Suprapubic skin (tissue), 3 donors: ENCODE measurements around the gene AGPAT2.

ENCODE experiments used
- CTCF ChIP-seq, 2 donors: fragments of 200-600 bp in 1 of 2; fragments of 450-650 bp in 1 of 2; sonication (generic) in 1 of 2; IDR thresholded peaks; one replicate each; pipeline ENCODE4 v1.5.1; 2016 to 2019; ENCODE audit warnings: antibody characterized with exemption in 2 of 2, mild to moderate bottlenecking in 1 of 2, moderate library complexity in 1 of 2
- EP300 ChIP-seq: sonication (generic); formaldehyde crosslinking; IDR thresholded peaks from one replicate; pipeline ENCODE4 v1.6.1; 2017; ENCODE audit warnings: antibody characterized with exemption
- POLR2A ChIP-seq, 2 donors: fragments of 450-650 bp; IDR thresholded peaks; one replicate each; pipeline ENCODE4 v1.6.1; 2017; ENCODE audit warnings: antibody characterized with exemption in 2 of 2, mild to moderate bottlenecking in 2 of 2, moderate library complexity in 2 of 2

- TF ChIP-seq CTCF (IDR thresholded peaks at IDR 0.05) (no peak), EP300 (no peak), POLR2A (IDR thresholded peaks at IDR 0.05) (no peak)
These were observed 47.7 kb upstream of the AGPAT2 start for GRCh38 chr9:136734837-136735496.
